Breast epithelium (tissue), 3 donors: ENCODE data around the gene SV2C.

Source experiments
- CTCF ChIP-seq, 3 donors: fragments of 450-650 bp; IDR thresholded peaks; one replicate each; pipeline ENCODE4 v1.5.1; 2016 to 2017; ENCODE audit warnings: antibody characterized with exemption in 3 of 3, mild to moderate bottlenecking in 3 of 3, moderate library complexity in 3 of 3
- POLR2A ChIP-seq: fragments of 450-650 bp; IDR thresholded peaks from one replicate; pipeline ENCODE4 v1.6.1; 2016; ENCODE audit warnings: antibody characterized with exemption, mild to moderate bottlenecking, moderate library complexity

GRCh38 chr5:76325326-76325725 lies 242.1 kb downstream of the SV2C start:
- TF ChIP-seq POLR2A (no peak), CTCF (IDR thresholded peaks at IDR 0.05) (no peak)
